PC-3 (cell line): ENCODE results near the gene RPL9.

Experiments
- EZH2 ChIP-seq: fragments of 300-600 bp; sonication (generic); IDR thresholded peaks from one replicate; pipeline ENCODE4 v1.6.1; 2017; ENCODE audit warnings: antibody characterized with exemption, mild to moderate bottlenecking, low read length; ENCODE audit not compliant: unreplicated experiment
- TF ChIP-seq, protein P1 (sequence below): fragments of 300-600 bp; sonication (generic); conservative IDR thresholded peaks from 2 replicates; pipeline ENCODE4 v1.5.1; 2017; ENCODE audit warnings: antibody characterized with exemption, low read depth, mild to moderate bottlenecking, low read length

DNA sequence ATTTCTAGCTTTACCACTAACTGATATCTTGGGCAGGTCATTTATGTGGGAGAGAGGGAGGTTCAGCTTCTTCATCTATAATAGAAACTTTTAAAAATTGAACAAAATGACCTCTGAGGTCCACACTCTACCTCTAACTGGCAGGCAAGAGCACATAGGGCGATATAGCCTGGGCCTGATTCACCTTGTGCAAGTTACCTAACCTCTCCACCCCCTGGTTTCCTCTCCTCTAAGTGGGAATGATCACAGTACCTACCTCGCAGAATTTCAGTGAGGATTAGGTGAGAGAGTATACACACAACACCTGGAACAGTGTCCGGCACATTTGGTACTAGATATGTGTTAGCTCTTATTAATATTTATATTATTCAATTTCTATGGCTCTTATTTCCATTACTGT is 36.5 kb downstream of the RPL9 start:
- TF ChIP-seq, protein P1, sequence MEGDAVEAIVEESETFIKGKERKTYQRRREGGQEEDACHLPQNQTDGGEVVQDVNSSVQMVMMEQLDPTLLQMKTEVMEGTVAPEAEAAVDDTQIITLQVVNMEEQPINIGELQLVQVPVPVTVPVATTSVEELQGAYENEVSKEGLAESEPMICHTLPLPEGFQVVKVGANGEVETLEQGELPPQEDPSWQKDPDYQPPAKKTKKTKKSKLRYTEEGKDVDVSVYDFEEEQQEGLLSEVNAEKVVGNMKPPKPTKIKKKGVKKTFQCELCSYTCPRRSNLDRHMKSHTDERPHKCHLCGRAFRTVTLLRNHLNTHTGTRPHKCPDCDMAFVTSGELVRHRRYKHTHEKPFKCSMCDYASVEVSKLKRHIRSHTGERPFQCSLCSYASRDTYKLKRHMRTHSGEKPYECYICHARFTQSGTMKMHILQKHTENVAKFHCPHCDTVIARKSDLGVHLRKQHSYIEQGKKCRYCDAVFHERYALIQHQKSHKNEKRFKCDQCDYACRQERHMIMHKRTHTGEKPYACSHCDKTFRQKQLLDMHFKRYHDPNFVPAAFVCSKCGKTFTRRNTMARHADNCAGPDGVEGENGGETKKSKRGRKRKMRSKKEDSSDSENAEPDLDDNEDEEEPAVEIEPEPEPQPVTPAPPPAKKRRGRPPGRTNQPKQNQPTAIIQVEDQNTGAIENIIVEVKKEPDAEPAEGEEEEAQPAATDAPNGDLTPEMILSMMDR: no peak
- TF ChIP-seq EZH2: no peak
